T follicular helper cell (primary cell): ENCODE data around the gene GLRA2.

ENCODE experiments used
- DNase-seq: peaks from one replicate; pipeline ENCODE4 v3.0.0-alpha.2; 2020; ENCODE audit warnings: low read depth
- total RNA-seq, 2 experiments: gene quantifications; one replicate each; lab custom pipeline; 2026; lab: John Stamatoyannopoulos, UW

Gene GLRA2
- total RNA-seq: 0 reads per million in 2 experiments

DNA sequence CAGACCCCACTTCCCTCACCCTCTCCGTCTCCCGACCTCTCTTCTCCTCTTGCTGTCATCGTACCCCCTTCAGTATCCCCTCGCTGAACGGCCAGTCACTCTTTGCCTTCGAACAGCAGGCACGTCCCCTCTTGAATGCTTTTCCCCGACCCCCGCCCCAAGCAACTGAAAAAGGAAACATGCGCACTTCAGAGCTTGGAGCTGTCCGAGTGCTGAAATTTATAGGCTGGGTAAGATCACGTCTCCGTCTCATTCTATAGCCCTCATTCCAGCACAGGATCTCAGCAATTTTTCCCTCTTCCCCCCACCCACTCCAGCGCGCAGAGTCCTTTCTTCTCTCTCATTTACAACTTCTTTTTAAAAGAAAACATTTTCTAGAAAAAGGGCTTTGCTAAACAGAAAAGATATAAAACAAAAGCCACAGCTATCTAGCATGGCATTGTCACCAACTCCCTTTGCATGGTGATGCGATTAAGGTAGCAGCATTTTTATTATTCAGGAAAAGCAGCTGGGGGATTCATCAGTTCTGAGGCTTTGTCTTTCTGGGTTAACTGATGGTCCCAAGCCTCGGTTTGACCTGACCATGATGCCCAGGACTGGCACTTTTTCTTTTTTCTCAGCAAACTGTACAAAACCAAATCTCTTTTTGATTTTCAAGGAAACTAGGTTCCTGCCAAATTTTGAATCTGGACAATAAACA lies at the start of gene GLRA2:
GLRA2 (plus strand) TSS at position 247 of the 700 bp plus-strand sequence. CDS start 522 bp downstream, outside the sequence.
- no peak for DNase-seq

DNA sequence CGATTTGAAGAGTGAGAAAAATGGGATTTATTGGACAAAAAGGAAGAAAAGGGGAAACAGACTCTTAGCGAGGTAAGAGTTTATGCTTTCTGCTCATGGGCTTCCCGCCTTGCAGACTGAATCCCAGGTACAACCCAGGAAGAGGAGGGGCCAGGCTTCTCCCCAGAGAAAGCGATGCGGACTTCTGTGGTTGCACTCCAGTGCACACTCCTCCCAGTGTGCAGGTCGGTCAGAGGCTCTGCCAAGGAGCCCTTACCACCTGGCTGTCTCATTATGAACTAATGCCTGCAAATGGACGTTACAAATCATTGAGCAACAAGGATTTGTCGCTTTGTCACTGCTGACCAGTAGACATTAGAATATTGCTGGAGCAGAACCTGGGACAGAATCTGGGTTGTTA lies 39.9 kb upstream of the GLRA2 start:
- DNase-seq: no peak

DNA sequence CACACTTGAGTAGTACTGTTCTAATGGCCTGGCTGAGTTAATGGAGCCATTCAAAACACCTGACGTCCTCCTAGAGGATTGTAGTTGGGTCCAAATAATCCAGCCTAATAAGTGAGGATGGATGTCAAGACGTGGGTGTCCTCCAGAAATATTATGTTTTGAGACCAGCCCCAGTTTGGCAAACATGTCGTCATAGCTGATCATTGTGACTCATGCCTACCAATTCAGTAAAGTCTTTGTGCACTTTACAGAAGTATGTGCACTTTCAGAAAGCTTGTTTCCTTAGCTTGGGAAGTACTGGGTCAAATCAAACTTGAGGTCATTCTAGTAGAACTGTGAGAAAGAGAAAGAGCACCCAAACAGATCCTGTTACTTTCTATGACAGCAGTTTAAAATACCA lies 37.6 kb upstream of the GLRA2 start:
- DNase-seq: no peak

DNA sequence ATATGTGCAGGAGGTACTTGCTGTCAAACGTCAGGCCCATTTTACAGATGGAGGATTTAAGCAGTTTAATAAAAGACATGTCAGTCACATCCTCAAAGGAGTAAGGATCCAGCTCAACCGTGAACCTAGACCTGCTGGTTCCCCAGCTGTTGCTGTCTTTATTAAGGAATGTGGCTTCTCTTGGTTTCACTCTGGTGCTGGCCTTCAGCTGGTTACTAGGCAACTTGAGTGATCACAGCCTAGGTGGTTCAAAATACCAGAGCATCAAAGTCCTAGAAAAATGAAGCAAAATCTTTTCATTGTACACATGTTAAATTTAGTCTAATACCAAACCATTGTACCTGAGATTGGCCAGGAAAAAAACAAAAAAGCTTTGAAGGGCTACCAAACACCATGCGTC lies 32.7 kb upstream of the GLRA2 start:
- DNase-seq: no peak

DNA sequence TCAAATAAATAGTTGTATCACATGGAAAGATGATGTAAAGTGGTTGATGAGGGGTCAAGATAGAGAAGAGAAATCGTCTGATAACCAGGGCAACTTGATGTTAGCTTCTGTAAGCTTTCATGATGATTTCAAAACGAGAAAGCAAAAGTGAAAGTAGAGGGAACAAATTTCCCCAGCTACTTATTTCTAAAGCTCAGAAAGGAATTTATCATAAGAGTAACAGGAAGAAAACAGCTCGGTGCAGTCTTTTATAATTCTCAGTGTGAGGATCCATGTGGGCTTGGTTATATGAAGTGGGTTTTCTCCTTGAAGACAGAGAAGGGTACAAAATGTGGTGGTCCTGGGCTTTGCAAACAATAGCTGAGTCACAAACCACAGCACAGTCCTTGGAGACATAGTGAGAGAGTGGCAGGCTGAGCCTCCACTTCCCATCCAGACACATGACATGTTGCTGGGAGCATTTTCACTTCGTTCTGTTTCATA lies 32.1 kb upstream of the GLRA2 start:
- DNase-seq: no peak

DNA sequence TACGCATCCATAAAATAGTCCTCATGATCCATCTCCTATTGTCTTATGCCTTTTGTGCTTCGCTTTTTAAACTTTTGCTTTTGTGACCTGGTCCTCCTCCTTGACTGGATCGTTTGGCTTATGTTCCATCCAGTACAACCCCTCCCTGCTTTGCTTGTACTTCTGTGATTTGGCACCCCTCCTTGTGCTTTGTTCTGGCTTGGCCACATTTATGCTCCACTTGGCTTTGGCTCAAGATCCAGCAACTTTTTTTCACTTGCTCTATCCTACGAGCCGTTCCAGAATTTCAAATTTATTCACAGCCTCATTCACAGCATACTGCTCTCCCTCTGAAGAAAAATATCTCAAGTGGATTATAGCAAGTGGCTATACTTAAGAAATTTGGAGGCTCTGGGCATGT lies 28.0 kb upstream of the GLRA2 start:
- no peak for DNase-seq

DNA sequence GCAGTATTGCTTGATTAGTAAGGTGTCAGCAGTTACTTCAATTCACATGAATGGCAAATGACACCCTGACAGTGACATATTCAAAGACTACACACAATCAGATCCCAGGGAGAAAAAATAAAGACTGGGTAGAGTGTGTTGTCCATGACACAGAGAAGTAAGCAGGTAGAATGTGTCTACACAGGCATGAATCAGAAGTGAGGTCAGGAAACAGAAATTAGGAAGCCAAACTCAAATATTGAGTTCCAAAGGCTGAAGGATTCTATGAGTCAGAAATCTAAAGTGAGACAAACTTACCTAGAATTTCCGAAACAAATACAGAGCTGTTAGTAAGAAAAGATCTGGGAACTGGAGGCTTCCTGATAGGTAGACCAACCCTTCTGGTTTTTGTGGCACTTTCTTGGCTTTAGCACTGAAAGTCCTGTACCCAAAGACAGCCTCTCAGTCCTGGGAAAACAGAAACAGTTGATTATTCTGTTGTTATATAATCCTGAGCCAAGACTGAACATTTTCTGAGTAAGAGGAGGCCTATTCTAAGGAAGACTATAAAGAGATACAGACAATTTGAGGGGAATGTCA lies 24.3 kb upstream of the GLRA2 start:
- no peak for DNase-seq

DNA sequence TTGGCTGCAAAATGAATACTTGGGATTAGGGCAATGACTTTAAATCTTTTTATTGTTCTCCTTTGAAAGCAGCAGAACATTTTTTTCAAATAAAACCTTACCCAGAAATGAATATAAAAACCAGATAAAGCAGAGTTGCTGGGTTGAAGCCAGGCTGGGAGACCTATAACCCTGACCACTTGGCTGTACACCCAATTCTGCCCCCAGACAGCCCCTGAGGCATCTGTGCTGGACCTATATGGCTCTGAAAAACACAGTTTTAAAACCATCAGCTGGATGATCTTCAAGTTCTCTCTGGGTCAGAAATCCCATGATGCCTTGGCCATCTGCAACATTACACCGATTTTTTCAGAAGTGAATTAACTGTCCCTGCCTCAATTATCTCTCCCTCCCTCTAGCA lies 23.7 kb upstream of the GLRA2 start:
- no peak for DNase-seq

DNA sequence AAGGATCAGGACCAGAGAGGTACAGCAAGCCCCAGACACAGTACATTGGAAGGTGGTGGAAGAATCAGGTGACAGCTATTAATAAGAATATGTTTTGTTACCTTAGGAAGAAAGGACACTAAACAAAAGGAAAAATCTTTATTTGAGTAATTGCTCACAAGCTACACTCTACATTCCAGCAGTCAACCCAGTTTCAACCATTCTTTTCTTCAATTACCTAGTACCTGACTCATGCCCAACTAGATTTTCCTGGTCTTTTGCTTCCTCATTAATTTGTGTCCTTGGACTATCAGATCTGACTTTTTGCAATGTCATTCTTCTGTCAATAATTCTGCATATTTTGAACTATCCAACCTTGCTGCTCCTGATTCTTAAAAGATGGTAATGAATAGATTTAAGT lies 22.5 kb upstream of the GLRA2 start:
- no peak for DNase-seq

DNA sequence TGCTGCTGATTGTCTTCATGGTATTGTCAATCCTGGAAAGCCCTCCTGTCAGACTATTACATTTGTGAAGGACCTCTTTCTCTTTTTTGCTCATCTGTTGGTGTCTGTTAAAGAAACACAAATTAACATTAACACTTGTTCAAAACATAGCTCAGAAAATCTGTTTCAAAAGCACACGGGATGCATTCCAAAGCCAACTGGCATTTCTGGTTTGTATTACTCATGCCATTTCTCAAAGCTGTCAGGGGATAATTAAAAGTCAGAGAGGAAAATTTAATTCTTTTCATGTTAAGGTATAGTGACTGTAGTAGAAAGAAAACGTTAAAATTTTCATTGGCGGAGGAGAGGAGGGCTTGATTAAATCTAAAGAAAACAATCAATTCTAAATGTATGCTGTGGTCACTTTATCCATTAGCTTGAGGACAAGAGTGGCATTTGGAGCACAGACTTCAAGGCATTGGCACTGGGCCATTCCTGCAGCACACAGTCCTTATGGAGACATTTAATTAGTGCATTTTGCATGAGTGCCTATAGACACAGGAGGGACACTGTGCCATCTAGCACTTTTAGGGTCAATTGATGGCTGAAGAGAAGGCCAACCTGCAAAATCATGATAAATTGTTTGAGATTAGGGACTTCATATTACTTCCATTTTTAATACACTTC lies 21.2 kb upstream of the GLRA2 start:
- DNase-seq: no peak

DNA sequence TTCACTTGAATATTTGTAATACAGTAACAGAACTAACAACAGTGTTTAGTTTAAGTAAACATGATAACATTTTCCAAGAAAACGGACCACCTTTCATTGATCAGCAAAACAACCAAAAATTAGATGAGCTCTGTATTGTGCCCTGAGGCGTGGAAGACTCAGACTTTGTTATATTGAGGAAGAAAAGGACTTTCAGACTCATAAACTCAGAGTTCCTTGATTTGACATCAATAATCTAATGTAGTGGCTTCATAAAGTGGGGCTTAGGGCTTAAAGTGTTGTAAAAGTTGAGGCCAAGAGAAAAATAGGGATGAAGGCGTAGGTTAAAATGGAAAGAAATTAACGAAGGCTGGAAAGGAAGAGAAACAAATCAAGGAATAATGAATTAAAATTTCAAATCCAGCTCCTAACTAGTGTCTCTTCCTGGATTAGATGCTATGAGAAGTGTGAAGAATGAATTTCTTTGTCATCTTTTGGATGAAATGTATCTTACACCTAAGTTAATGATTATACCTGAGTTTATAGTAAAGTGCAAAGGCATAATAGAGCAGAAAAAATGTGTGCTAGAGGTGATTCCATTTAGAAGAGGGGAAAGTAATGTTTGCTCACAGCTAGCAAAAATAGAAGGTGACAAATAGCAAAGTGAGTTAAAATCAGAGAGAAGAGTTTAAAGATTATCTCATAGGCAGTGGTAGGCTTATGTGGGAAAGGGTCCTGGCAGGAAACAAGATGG lies 19.8 kb upstream of the GLRA2 start:
- no peak for DNase-seq

DNA sequence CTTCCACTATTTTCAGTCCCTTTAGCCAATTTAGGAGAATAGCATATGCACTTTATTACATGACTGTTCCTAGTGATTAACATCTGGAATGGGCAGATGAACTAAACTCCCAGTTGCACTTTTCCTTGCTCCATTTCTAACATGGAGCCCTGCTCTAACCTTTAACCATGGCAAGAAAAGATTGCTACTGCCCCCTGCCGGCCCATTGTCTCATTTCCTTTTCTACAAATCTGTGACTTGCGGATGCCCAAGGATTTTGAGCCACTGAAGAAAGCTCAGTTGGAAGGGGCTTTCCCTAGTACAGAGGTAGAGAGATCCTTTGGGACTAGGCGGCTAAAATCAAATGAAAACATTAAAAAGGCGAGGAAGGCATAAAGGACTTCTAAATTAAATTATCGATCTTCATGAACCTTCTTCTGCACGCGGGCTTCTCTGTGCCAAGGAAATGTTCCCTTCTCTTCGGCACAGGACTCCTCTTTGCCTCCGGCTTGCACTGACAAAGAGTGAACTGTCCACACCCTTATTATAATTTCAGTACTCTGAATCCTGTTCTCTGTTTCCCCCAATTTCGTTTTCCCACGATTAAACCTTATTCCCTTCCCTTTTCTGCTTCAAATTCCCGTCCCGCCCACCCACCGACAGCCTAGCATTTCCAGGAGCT lies 577 bp upstream of the GLRA2 start:
- DNase-seq: peak; percentile 5

DNA sequence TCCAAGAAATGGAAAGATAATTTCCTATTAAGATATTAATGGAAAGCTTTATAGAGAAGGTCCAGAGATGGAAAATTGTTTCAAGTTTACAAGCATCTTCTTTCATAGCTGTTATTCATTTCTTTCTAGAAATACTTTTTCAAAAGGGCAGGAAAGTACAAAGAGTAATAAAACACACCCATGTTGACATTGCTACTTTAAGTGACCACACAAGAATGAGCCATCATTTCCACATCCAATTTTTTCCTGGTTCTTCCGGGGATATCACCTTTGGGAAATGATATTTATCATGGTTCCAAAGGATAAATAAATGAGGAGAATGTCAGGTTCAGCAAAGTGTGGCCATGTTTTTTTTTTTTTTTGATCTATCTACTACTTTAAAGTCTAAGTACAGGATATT lies 4.5 kb downstream of the GLRA2 start:
- no peak for DNase-seq

DNA sequence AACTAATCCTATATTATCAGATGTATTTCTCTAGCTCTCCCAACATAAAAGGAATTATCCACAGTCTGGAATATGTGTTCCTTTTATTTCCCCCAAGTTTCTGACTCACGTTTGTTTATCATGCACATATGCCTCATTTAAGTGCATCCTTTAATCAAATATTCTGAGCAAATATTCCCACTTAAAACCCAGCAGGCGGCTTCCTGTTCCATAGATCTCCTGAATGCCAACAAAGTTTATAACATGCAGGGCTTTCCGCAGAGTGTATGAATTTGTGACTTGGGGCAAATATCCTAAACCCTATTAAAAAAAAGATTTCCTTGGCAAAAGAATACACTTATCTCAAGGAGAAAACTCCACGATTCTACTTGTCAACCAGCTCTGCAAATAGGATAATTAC lies 16.9 kb downstream of the GLRA2 start:
- no peak for DNase-seq

DNA sequence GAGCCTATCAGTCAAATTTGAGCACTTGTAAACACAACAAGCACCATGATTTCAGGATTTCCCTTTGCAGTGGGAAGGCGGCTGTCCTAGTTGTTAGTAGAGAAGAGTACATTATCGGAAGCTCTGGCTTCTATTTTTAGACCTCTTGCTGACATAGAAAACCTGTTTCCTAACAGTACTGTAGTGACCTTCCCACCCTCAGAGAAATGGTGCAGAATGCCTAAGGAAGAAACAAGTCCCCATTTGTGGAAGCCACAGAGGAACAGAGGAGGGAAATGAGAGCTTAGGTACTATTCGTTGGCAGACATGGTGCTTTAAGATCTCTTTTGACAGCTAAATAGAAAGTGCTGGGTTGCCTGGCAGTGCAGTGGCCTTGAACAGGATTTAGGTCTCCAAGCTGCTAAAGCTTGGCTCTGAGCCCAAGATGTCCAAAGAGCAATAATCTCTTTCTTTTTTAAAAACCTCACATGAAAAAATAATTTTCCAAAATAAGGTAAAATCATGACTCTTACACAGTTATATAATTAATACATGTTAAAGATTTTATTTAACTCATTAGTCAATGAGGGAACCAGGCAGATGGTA lies 24.9 kb downstream of the GLRA2 start:
- DNase-seq: no peak

DNA sequence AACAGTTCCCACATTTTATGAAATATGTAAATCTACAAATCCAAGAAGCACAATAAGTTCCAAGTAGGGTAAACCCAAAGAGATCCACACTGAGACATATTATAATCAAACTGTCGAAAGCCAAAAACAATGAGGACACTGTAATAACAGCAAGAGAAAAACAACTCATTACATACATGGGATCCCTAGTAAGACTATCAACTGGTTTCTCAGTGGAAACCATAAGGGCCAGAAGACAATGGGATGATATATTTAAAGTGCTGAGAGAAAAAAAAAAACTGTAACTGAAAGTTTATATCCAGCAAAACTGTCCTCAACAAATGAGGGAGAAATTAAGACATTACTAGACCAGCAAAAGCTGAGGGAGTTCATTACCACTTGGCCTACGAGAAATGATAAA lies 34.7 kb downstream of the GLRA2 start:
- no peak for DNase-seq

DNA sequence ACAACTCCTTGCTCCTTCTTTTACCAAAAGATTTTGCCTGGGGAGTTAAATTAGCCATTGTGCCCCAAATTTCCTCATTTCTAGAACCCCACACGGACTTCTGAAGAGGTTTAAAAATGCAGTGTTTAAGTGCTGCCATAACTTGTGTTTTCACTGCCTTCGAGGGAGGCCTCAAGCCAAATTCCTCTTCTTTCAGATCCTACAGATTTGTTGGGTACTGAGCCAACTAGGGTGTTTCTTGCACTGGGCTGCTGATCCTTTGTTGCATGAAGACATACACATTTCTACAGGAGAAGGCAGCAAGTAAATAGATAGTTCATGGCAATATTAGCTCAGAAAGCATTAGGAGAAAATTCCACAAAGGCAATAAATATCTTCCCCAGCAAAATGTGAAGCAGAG lies 43.8 kb downstream of the GLRA2 start:
- no peak for DNase-seq

DNA sequence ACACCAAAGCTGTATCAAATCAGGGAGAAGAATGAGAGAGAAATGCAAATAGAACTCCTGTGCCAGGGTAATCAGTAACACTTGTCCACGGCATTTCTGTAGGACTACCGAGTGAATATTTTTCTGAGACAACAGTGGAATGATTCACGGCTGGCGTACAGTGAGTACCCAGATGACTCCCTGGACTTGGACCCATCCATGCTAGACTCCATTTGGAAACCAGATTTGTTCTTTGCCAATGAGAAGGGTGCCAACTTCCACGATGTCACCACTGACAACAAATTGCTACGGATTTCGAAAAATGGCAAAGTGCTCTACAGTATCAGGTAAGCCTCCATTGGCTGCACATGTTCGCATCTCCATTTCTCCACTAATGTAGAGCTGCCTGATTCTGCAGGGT lies 51.7 kb downstream of the GLRA2 start:
- DNase-seq: no peak

DNA sequence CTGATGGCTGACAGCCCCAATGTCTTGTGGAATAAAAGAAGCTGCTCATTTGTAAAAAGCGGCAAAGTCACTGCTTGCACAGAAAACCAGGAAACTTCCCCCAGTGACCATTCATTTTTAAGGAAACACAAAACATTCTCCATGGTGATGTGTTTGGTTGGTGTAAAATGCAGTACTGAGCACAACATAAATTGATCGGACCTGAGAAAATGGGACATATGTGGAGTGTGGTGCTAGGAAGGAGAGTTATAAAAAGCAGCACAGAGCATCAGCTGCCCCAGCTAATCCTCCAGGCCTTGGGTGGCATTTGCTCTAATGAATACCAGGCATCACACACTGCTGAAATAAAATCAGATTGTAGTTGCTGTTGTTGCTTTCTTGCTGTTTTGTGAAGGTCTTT lies 55.2 kb downstream of the GLRA2 start:
- no peak for DNase-seq

DNA sequence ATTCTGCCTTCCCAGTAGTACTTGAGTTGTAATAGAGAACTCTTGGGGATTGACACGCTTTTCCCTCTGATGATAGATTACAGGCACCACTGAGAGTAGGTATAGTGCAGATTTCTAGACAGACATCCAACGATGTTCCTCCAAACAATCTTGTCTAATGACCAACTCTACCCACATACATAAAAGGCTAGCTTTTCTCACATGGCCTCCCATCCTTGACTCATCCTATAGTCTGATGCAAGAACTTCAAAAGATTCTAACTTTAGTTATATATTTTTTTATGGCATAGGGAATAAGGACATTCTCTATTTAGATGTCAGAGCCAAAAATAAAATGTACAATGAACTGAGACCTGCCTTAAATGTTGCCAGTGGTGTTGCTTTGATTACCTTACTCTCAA lies 60.9 kb downstream of the GLRA2 start:
- DNase-seq: no peak

DNA sequence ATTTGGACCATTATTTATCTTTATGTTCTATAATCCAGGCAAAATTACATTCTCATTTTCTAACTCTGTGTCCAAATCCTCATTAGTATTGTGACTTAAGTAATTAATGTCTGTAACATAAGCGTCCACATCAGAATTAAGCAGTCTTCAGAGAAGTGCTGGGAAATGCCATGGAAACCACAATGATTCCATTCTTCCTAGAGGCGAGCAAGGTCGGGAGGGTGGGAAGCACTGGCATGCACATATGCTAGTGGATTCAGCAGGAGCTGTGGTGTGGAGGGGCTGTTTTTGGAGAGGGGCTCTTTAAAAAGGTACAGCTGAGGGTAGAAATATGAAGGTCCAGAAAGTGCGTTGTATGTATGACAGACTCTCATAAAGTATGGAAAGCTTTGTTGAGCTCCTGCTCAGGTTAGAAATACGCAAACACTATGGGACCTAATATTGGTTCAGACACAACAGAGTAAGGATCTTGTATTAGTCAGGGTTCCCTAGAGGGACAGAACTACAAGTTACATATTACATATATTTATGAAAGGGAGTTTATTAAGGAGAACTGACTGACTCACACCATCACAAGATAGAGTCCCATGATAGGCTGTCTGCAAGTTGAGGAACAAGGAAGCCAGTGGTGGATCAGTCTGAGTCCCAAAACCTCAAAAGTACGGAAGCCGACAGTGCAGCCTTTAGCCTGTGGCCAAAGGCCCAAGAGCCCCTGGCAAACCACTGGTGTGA lies 61.5 kb downstream of the GLRA2 start:
- DNase-seq: no peak
